ENCODE results near the gene POLR2J2.
"Not testable (repeated sequence)": the region's sequence is repeated elsewhere in the genome, so short reads cannot be mapped to it uniquely, and the experiment has no call there.

- TF ChIP-seq, protein P1, sequence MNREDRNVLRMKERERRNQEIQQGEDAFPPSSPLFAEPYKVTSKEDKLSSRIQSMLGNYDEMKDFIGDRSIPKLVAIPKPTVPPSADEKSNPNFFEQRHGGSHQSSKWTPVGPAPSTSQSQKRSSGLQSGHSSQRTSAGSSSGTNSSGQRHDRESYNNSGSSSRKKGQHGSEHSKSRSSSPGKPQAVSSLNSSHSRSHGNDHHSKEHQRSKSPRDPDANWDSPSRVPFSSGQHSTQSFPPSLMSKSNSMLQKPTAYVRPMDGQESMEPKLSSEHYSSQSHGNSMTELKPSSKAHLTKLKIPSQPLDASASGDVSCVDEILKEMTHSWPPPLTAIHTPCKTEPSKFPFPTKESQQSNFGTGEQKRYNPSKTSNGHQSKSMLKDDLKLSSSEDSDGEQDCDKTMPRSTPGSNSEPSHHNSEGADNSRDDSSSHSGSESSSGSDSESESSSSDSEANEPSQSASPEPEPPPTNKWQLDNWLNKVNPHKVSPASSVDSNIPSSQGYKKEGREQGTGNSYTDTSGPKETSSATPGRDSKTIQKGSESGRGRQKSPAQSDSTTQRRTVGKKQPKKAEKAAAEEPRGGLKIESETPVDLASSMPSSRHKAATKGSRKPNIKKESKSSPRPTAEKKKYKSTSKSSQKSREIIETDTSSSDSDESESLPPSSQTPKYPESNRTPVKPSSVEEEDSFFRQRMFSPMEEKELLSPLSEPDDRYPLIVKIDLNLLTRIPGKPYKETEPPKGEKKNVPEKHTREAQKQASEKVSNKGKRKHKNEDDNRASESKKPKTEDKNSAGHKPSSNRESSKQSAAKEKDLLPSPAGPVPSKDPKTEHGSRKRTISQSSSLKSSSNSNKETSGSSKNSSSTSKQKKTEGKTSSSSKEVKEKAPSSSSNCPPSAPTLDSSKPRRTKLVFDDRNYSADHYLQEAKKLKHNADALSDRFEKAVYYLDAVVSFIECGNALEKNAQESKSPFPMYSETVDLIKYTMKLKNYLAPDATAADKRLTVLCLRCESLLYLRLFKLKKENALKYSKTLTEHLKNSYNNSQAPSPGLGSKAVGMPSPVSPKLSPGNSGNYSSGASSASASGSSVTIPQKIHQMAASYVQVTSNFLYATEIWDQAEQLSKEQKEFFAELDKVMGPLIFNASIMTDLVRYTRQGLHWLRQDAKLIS (CRISPR knock-in tag; IDR thresholded peaks at IDR 0.05; ENCODE audit: borderline replicate concordance) = not testable (repeated sequence)
- TF ChIP-seq, protein P2, sequence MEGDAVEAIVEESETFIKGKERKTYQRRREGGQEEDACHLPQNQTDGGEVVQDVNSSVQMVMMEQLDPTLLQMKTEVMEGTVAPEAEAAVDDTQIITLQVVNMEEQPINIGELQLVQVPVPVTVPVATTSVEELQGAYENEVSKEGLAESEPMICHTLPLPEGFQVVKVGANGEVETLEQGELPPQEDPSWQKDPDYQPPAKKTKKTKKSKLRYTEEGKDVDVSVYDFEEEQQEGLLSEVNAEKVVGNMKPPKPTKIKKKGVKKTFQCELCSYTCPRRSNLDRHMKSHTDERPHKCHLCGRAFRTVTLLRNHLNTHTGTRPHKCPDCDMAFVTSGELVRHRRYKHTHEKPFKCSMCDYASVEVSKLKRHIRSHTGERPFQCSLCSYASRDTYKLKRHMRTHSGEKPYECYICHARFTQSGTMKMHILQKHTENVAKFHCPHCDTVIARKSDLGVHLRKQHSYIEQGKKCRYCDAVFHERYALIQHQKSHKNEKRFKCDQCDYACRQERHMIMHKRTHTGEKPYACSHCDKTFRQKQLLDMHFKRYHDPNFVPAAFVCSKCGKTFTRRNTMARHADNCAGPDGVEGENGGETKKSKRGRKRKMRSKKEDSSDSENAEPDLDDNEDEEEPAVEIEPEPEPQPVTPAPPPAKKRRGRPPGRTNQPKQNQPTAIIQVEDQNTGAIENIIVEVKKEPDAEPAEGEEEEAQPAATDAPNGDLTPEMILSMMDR (IDR thresholded peaks at IDR 0.05) = not testable (repeated sequence)
- not testable (repeated sequence) for TF ChIP-seq FOXP1 (CRISPR knock-in tag; IDR thresholded peaks at IDR 0.05; ENCODE audit: borderline replicate concordance); ELF4 (CRISPR knock-in tag; IDR thresholded peaks at IDR 0.05; ENCODE audit: low read depth); NR2C2 (CRISPR knock-in tag; IDR thresholded peaks at IDR 0.05); ZNF138 (CRISPR knock-in tag; conservative IDR thresholded peaks at IDR 0.05); FOXJ3 (CRISPR knock-in tag; IDR thresholded peaks at IDR 0.05; ENCODE audit: borderline replicate concordance); NR1H2 (CRISPR knock-in tag; IDR thresholded peaks at IDR 0.05); E2F1 (CRISPR knock-in tag; IDR thresholded peaks at IDR 0.05)
- TF ChIP-seq, protein P3, sequence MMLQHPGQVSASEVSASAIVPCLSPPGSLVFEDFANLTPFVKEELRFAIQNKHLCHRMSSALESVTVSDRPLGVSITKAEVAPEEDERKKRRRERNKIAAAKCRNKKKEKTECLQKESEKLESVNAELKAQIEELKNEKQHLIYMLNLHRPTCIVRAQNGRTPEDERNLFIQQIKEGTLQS (CRISPR knock-in tag; conservative IDR thresholded peaks at IDR 0.05) = not testable (repeated sequence)
- TF ChIP-seq, protein P4, sequence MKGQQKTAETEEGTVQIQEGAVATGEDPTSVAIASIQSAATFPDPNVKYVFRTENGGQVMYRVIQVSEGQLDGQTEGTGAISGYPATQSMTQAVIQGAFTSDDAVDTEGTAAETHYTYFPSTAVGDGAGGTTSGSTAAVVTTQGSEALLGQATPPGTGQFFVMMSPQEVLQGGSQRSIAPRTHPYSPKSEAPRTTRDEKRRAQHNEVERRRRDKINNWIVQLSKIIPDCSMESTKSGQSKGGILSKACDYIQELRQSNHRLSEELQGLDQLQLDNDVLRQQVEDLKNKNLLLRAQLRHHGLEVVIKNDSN (CRISPR knock-in tag; IDR thresholded peaks at IDR 0.05) = not testable (repeated sequence)
- TF ChIP-seq, protein P5, sequence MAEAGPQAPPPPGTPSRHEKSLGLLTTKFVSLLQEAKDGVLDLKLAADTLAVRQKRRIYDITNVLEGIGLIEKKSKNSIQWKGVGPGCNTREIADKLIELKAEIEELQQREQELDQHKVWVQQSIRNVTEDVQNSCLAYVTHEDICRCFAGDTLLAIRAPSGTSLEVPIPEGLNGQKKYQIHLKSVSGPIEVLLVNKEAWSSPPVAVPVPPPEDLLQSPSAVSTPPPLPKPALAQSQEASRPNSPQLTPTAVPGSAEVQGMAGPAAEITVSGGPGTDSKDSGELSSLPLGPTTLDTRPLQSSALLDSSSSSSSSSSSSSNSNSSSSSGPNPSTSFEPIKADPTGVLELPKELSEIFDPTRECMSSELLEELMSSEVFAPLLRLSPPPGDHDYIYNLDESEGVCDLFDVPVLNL (CRISPR knock-in tag; IDR thresholded peaks at IDR 0.05; ENCODE audit: borderline replicate concordance, low read depth) = not testable (repeated sequence)
Observed at GRCh38 chr7:102714774-102715522, 43.5 kb upstream of the POLR2J2 start.
